ENCODE measurements around the gene FNDC10. TPM values are rescaled to one million over a fixed set of nuclear protein-coding genes. Genes with fewer than 3 reads are reported as not detected.

Gene FNDC10
- total RNA-seq, 1 donor from 2014 or later: 2.4 TPM

DNA sequence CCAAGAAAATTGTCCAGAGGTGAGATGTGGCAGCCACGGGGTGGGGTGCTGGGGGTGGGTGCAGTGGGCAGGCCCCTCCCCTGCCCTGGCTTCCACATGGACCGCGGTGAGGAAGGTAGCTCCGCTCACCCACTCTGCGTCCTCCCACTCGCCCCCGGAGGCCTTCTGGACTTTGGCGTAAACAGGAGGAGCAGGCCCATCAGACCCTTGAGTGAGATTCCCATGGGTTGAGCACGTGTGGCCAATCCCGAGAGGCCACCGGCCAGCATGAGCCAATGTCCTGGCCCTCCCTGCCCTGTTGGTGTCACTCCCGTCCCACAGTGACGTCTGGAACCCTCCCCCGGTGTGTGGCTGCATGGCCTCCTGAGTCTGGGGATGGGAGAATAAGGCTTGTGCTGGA lies 51.3 kb downstream of the FNDC10 start:
- no peak for DNase-seq (ENCODE audit: low read depth)

Other genes starting within 250 kb of the FNDC10 start
- gene MXRA8, start 241.6 kb downstream of the FNDC10 start, total RNA-seq: 24.7 and 35.6 TPM in 2 replicates
- gene AURKAIP1, start 224.9 kb downstream of the FNDC10 start, total RNA-seq: 75.6 and 155 TPM in 2 replicates
- 71.0 and 155 TPM in 2 replicates for gene CCNL2, start 200.8 kb downstream of the FNDC10 start, total RNA-seq
- 72.1 and 79.5 TPM in 2 replicates for gene MRPL20, start 192.8 kb downstream of the FNDC10 start, total RNA-seq
- gene ANKRD65, start 178.9 kb downstream of the FNDC10 start, total RNA-seq: 0.10 and 0.17 TPM in 2 replicates
- 14.4 and 19.1 TPM in 2 replicates for gene VWA1, start 164.4 kb downstream of the FNDC10 start, total RNA-seq
- gene ATAD3C, start 150.4 kb downstream of the FNDC10 start, total RNA-seq: under 0.01 and 5.2 TPM in 2 replicates
- 12.2 and 18.6 TPM in 2 replicates for gene ATAD3B, start 128.4 kb downstream of the FNDC10 start, total RNA-seq
- gene ATAD3A, start 88.0 kb downstream of the FNDC10 start, total RNA-seq: 27.0 and 42.0 TPM in 2 replicates
- 0.35 and 1.1 TPM in 2 replicates for gene TMEM240, start 59.5 kb downstream of the FNDC10 start, total RNA-seq
- 78.7 and 87.2 TPM in 2 replicates for gene SSU72, start 25.3 kb downstream of the FNDC10 start, total RNA-seq
- gene MIB2, start 15.4 kb upstream of the FNDC10 start, total RNA-seq: 32.0 and 68.2 TPM in 2 replicates
- 4.0 and 14.9 TPM in 2 replicates for gene MMP23B, start 32.0 kb upstream of the FNDC10 start, total RNA-seq
- 6.9 and 15.5 TPM in 2 replicates for gene CDK11B, start 58.9 kb upstream of the FNDC10 start, total RNA-seq
- gene SLC35E2B, start 92.7 kb upstream of the FNDC10 start, total RNA-seq: 10.8 and 64.3 TPM in 2 replicates
- gene CDK11A, start 124.2 kb upstream of the FNDC10 start, total RNA-seq: 3.6 and 15.1 TPM in 2 replicates
- 34.9 and 48.4 TPM in 2 replicates for gene NADK, start 178.3 kb upstream of the FNDC10 start, total RNA-seq